ENCODE data around the gene INPP5F.
"Not testable (repeated sequence)": the region's sequence is repeated elsewhere in the genome, so short reads cannot be mapped to it uniquely, and the experiment has no call there.

Gene INPP5F

DNA sequence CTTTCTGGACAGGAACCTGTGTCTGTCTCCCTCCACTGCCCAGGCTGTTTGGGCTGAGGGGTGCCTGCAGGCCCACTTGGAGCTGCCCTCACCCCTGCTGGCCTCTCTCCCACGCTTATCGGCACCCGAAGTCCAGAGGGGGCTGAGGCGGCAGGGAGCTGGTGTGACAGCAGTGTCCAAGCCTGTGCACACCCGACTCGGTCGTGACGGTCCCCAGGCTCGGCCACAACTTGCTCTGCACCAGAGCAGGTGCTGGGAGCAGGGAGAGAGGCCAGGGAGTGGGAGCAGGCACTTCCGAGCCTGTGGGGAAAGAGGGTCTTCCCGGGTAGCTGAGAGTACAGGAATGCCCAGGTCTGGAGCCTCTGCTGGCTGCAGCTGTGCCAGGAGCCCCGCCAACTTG, 23.0 kb downstream of the INPP5F start:
- DNase-seq (ENCODE audit: low spot score), result no peak

DNA sequence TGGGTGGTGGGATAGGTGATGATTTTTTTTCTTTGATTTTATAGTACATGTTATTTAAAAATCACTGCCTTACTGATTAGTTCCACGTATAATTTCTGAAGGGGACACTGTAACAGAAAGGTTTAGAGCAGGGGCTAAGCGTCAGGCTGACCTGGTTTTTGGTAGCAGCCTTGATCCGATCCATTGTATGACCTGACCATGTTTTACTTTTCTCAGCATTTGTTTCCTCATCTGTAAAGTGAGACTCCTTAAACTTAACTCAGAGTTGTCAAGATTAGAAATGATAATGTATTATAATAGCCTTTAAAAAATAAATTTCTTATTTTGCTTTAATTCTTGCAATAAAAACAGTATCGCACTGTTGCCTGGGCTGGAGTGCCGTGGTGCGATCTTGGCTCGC, 23.6 kb downstream of the INPP5F start:
- DNase-seq (ENCODE audit: low spot score), result no peak

- DNase-seq (ENCODE audit: low spot score), result peak; percentile 56
Observed at GRCh38 chr10:119750391-119751230, 24.8 kb downstream of the INPP5F start.

DNA sequence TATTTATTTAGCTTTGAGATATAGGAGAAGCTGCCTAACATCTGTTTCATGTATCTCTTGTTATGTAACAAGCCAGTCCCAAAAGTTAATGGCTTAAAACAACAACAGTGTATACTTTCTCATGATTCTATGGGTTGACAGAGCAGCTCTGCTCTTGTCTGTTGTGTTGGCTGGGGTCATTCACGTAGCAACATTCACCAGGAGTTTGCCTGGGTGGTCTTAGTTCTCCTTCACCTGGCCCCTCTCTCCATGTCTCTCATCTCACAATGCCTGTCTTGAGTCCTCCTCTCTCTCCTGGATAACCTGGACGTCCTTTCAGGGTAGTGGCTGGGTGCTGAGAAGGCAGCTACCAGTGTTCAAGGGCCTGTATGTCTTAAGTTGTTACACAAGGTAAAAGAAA, 27.5 kb downstream of the INPP5F start:
- DNase-seq (ENCODE audit: low spot score), result no peak

DNA sequence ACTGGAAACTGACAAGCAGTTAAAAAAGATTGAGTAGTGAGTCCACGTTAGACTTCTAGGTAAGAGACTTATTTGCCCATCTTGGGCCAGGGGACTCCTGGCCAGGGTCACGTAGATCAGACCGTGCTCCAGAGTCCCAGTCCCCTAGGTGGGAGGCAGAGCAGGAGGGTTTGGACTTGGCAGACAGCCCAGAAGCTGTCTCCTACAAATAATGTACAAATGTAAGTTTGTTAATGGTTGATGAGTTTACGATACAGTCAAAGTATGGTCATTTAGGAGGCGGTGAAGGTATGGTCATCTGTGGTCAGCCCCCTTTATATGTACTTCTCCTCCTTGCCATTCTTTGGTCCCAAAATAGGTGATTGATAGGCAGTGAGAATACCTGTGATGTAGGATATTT, 28.2 kb downstream of the INPP5F start:
- DNase-seq (ENCODE audit: low spot score), result no peak

GRCh38 chr10:119754936-119755335, 29.1 kb downstream of the INPP5F start:
- no peak for DNase-seq (ENCODE audit: low spot score)

DNA sequence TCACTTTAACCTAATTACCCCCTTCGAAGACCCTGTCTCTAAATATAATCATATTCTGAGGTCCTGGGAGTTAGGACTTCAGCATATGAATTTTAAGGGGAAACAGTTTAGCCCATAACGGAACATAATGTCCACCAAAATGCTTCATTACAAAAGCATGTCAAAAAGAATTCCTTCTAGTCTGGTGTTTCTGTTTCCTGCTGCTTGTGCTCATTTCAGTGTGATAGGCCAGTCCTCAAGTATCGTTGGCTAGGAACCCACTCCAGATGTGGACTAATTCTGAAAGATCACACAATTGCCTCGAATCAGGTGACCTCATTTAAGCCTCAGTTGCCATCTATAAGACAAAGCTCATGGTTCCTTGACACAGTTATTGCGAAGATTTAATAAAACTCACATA, 29.6 kb downstream of the INPP5F start:
- DNase-seq (ENCODE audit: low spot score), result no peak

DNA sequence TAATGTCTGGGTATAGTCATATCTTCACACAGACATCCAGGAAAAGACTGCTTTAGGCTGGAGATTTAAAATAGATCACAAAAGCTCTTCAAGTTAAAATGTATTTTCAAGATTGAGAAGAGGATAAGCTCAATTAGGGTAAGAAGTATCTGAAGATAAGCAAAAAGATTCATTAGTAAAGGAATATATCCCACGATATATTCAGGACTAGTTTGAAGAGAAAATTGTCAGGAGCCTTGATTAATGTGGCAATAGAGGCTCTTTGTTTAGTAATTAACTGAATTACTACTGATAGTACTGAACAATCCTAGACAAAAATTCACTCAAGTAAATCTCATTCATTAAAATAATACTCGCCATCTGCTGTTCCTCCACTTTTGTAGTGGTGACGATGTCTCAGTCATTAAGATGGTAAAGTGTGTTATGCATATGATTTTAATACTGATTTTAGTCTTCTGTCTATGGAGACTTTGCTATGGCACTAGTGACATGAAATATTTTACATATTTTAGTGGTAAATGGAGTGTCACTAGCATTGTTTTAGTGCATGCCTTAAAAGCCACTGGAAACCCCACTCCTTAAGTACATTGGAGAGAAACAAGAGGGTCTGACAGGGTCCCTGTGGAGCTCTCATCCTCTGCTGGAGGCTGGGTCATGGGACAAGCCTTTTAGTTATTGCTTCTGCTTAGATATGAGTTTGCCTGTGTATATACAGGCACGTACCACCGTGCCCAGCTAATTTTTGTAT, 32.8 kb downstream of the INPP5F start:
- no peak for DNase-seq (ENCODE audit: low spot score)

DNA sequence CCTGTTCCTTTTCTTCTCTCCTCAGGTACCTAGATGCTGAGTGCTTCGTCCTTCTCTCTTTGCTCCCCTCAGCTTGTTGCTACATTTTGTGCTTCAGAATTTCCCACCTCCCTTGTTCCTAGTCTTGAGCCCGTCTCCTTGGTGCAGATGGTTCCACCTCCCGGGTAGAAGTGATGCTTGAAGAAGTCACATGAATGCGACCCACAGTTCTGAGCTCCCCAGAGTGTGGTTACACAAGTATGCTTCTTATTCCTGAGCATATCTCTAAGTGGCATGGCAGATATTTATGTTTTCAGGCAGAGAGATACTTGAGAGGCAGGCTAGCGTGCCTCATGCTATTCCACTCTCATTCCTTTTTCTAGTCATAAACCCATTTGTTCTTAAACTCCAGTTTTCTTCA, 34.0 kb downstream of the INPP5F start:
- no peak for DNase-seq (ENCODE audit: low spot score)

GRCh38 chr10:119761106-119761505, 35.3 kb downstream of the INPP5F start:
- no peak for DNase-seq (ENCODE audit: low spot score)

DNA sequence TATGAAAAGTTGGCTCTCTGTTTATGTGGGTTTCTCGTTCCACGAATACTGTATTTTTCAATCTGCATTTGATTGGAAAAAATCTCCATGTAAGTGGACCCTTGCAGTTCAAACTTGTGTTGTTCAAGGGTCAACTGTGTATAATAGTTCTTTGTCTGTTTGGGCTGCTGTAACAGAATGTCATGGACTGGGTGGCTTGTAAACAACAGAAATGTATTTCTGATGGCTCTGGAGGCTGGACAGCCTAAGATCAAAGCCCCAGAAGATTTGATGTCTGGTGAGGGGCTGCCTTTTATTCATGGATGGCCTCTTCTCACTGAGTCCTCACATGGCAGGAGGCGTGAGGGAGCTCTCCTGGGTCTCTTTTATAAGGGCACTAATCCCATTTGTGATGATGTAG, 36.2 kb downstream of the INPP5F start:
- no peak for DNase-seq (ENCODE audit: low spot score)

GRCh38 chr10:119762805-119763798, 37.3 kb downstream of the INPP5F start:
- no peak for DNase-seq (ENCODE audit: low spot score)

- DNase-seq (ENCODE audit: low spot score), result no peak
Observed at GRCh38 chr10:119768455-119769094, 42.7 kb downstream of the INPP5F start.

GRCh38 chr10:119769886-119770285, 44.0 kb downstream of the INPP5F start:
- no peak for DNase-seq (ENCODE audit: low spot score)

GRCh38 chr10:119770928-119771327, 45.1 kb downstream of the INPP5F start:
- DNase-seq (ENCODE audit: low spot score), result no peak

DNA sequence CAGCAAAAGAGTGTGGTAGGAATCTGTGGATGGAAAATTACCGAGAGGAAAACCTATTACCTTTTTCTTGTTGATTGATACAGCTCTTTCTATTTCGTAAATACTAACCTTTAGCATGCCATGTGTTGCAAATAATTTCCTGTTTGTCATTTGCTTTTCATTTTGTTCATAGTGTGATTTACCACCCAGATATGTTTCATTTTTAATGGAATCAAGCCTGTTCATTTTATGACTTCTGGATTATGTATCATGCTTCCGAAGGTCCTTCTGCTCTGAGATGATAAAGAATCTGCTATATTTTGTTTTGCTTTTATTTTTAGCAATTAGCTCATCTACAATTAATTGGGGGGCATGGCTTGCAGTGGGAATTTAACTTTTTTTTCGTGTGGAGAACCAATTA, 46.5 kb downstream of the INPP5F start:
- DNase-seq (ENCODE audit: low spot score), result no peak

DNA sequence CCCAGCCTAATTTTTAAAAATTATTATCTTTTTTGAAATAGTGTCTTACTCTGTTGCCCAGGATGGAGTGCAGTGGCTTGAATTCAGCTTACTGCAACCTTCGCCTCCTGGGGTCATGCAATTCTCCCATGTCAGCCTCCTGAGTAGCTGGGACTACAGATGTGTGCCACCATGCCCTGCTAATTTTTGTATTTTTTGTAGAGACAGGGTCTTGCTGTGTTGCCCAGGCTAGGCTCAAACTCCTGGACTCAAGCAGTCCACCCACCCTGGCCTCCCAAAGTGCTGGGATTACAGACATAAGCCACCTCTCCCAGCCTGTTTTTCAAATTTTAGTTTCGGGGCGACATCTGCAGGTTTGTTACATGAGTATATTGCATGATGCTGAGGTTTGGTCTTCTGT, 47.2 kb downstream of the INPP5F start:
- not testable (repeated sequence) for DNase-seq (ENCODE audit: low spot score)

GRCh38 chr10:119775529-119775928, 49.7 kb downstream of the INPP5F start:
- no peak for DNase-seq (ENCODE audit: low spot score)

GRCh38 chr10:119776536-119776935, 50.7 kb downstream of the INPP5F start:
- no peak for DNase-seq (ENCODE audit: low spot score)

DNA sequence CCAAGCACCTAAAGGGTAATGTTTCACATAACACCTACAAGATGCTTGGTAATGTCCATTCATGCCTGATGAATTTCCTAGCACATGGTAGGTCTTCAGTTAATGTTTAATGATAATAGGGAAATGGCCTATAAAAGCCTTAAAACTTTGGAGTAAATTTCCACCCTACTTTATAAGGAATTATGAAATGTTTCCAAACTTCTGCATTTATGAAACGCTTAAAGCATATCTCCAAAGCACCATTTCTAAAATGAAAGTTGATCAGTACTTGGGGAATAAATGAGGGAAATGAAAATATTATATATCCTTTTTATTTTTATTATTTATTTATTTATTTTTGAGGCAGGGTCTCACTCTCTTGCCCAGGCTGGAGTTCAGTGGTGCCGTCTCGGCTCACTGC, 51.8 kb downstream of the INPP5F start:
- no peak for DNase-seq (ENCODE audit: low spot score)

DNA sequence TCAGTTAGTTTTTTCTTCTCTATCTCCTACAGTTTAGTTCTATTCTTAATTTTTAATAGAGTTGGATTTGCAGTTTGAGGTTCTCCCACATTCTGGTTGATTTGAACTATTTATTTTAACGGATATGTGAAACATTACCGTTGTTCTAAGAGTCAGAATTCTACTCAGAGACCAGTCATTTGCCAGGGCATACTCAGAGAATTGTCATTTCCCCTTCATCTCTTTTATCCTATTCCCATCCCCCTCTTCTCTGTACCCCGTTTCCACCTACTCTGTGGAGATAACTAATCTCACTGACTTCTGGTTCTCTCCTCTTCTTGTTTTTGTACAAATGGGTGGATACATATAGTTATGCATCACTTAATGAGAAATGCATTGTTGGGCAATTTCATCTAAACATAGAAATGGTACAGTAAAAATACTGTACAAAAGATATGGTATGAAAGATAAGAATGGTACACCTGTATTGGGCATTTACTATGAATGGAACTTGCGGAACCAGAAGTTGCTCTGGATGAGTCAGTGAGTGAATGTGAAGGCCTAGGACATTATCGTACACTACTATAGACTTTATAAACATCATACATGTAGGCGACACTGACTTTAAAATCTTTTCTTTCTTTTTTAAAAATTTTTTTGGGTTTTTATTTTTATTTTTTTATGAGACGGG, 53.1 kb downstream of the INPP5F start:
- no peak for DNase-seq (ENCODE audit: low spot score)
